HG03571 (cell line): ENCODE data around the gene MICU1.
"Not testable (repeated sequence)": the region's sequence is repeated elsewhere in the genome, so short reads cannot be mapped to it uniquely, and the experiment has no call there.

Source experiments
- ATAC-seq: cut with Tn5 transposase; IDR thresholded peaks from one replicate; pipeline ENCODE4 v1.9.1; 2021; ENCODE audit not compliant: unreplicated experiment

MICU1 gene

GRCh38 chr10:72625608-72626443 lies at the start of gene MICU1:
Gene MICU1, minus strand, starts transcription at chr10:72626079. Its CDS starts 59,286 bp downstream, at chr10:72566793.
- peak; percentile 90 for ATAC-seq

- ATAC-seq = not testable (repeated sequence)
These were observed 48.3 kb upstream of the MICU1 start for GRCh38 chr10:72674174-72674573.

DNA sequence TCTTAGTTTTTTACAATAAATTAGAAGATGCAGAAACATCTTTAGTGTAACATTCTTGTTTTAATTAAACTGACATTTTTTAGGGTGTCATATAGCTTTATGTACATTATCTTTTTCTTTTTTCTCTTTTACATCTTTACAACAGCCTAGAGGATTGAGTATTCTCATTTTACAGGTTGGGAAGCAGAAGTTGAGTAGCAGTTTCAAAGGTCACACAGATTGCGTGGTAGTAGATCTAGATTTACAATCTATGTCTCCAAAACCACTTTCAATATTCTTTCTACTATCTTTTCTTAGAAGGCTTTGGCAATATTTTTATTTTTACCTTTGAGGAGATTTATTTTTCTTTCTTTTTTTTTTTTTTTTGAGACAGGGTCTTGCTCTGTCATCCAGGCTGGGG lies 47.4 kb upstream of the MICU1 start:
- no peak for ATAC-seq

GRCh38 chr10:72667207-72667864 lies 41.5 kb upstream of the MICU1 start:
- no peak for ATAC-seq

DNA sequence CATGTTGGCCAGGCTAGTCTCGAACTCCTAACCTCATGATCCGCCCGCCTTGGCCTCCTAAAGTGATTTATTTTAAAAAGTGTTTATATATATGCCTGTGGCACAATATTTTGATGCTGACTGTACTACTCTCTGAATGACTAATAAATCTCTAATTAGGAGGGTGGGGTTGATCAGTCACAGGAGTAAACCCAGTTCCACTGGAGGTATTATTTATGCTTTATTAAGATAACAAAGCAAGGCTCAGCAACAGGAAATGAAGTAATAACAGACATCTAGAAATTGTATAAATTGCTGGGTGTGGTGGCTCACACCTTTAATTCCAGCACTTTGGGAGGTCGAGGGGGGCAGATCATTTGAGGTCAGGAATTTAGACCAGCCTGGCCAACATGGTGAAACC lies 40.0 kb upstream of the MICU1 start:
- ATAC-seq = no peak

GRCh38 chr10:72663971-72664370 lies 38.1 kb upstream of the MICU1 start:
- ATAC-seq = no peak

DNA sequence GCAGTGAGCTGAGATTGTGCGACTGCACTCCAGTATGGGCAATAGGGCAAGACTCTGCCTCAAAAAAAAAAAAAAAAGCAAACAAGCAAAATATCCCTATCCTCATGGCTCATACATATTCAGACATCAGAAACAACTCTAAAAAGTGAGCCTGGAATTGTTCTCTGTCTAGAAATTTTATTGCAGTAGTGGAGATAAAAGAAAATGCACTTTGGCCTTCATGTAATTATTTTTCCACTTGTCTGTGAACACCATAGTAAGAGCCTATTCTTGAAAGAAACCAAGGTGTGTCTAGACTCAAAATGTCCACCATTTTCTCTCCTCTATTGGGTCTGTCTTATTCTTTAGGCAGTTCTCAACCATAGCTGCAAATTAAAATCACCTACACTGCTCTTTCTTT lies 35.6 kb upstream of the MICU1 start:
- ATAC-seq = no peak

GRCh38 chr10:72660220-72660619 lies 34.3 kb upstream of the MICU1 start:
- no peak for ATAC-seq

GRCh38 chr10:72659694-72660093 lies 33.8 kb upstream of the MICU1 start:
- ATAC-seq = no peak

GRCh38 chr10:72658696-72659400 lies 33.0 kb upstream of the MICU1 start:
- ATAC-seq = no peak

- ATAC-seq = no peak
These were observed 28.8 kb upstream of the MICU1 start for GRCh38 chr10:72654720-72655119.

DNA sequence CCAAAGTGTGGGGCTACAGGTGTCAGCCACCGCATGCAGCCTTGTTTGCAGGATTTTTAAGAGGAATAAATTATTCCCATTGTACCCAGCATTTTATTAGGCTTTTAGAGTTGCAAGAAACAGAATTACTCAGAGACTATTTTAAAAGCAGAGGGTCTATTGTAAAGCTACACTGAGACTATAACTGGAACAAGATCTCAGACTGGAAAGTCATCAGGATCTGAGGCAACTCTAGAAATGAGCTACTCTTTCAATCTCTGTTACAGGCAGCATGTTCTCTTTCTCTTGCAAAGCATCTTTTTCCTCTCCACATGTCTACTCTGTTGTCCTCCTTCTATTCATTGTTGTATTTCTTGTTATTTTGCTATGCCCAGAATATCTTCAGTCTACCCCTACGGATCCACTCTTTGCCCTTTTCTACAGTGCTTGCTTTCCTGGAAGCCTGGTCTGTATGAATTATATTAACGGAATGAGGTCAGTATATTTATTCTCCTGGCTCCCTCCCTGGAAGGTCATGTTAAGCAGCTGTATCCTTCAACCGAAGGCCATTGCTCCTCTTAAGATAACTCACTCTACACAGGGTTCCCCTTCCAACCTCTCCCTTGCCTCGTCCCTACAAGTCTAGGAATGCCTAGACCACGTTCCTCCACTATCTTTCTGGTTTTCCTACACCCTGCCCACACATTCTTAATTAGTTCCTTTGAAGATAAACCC lies 27.7 kb upstream of the MICU1 start:
- no peak for ATAC-seq

- no peak for ATAC-seq
These were observed 23.4 kb upstream of the MICU1 start for GRCh38 chr10:72649291-72649690.

GRCh38 chr10:72648301-72648700 lies 22.4 kb upstream of the MICU1 start:
- no peak for ATAC-seq

DNA sequence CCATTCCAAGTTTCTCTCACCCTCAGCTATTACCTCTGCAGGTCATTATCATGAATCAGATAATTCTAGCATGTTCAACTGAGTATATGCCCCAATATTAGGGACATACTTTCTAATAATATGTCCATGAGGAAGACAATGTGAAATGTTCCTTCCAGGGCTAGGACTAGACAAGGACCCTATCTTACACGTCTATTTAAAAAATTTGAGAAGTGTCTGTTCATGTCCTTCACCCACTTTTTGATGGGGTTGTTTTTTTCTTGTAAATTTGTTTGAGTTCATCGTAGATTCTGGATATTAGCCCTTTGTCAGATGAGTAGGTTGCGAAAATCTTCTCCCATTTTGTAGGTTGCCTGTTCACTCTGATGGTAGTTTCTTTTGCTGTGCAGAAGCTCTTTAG lies 21.1 kb upstream of the MICU1 start:
- not testable (repeated sequence) for ATAC-seq

- no peak for ATAC-seq
These were observed 19.5 kb upstream of the MICU1 start for GRCh38 chr10:72645263-72645858.

GRCh38 chr10:72642318-72642717 lies 16.4 kb upstream of the MICU1 start:
- no peak for ATAC-seq

GRCh38 chr10:72639441-72639873 lies 13.6 kb upstream of the MICU1 start:
- ATAC-seq = no peak

- no peak for ATAC-seq
These were observed 12.9 kb upstream of the MICU1 start for GRCh38 chr10:72638586-72639440.

GRCh38 chr10:72637398-72637857 lies 11.5 kb upstream of the MICU1 start:
- no peak for ATAC-seq
